ENCODE data around the gene ITSN2. TPM values are rescaled to one million over a fixed set of nuclear protein-coding genes. Genes with fewer than 3 reads are reported as not detected.
A peak's percentile ranks its signal among the peaks of the same experiment; 100 is the strongest.

ITSN2 gene
- total RNA-seq, 1 donor from 2014 or later = 28.6 TPM

GRCh38 chr2:24336811-24337210 lies 23.5 kb downstream of the ITSN2 start:
- H3K9me3 Mint-ChIP-seq (ENCODE audit: low read depth) = no peaks in the 10 kb centered on the region
- no peaks in the 10 kb centered on the region for H3K27me3 Mint-ChIP-seq (ENCODE audit: low read depth)
- H3K4me1 Mint-ChIP-seq (ENCODE audit: low read depth) = peaks cover 34% of the 10 kb centered on the region
- no peaks in the 10 kb centered on the region for H3K36me3 Mint-ChIP-seq (ENCODE audit: low read depth)
- H3K4me3 Mint-ChIP-seq (ENCODE audit: unreplicated experiment) = no peak overlapping the region
- no peak overlapping the region for H3K27ac Mint-ChIP-seq (ENCODE audit: unreplicated experiment)
- no peak for TF ChIP-seq CTCF (IDR thresholded peaks at IDR 0.05)
- no peak for DNase-seq (ENCODE audit: low spot score)

- no peaks in the 10 kb centered on the region for H3K9me3 Mint-ChIP-seq (ENCODE audit: low read depth)
- H3K27me3 Mint-ChIP-seq (ENCODE audit: low read depth) = no peaks in the 10 kb centered on the region
- no peak overlapping the region for H3K4me3 Mint-ChIP-seq (ENCODE audit: unreplicated experiment)
- no peak for TF ChIP-seq CTCF (IDR thresholded peaks at IDR 0.05)
- H3K4me1 Mint-ChIP-seq (ENCODE audit: low read depth) = peaks cover 31% of the 10 kb centered on the region
- H3K27ac Mint-ChIP-seq (ENCODE audit: unreplicated experiment) = peak overlapping the region; percentile 91
- no peaks in the 10 kb centered on the region for H3K36me3 Mint-ChIP-seq (ENCODE audit: low read depth)
- DNase-seq (ENCODE audit: low spot score) = no peak
Measured at GRCh38 chr2:24334245-24334633, 26.1 kb downstream of the ITSN2 start.

- no peak for DNase-seq (ENCODE audit: low spot score)
- H3K36me3 Mint-ChIP-seq (ENCODE audit: low read depth) = no peaks in the 10 kb centered on the region
- TF ChIP-seq CTCF (IDR thresholded peaks at IDR 0.05) = no peak
- H3K4me3 Mint-ChIP-seq (ENCODE audit: unreplicated experiment) = no peak overlapping the region
- no peaks in the 10 kb centered on the region for H3K9me3 Mint-ChIP-seq (ENCODE audit: low read depth)
- no peak overlapping the region for H3K27ac Mint-ChIP-seq (ENCODE audit: unreplicated experiment)
- H3K27me3 Mint-ChIP-seq (ENCODE audit: low read depth) = no peaks in the 10 kb centered on the region
- H3K4me1 Mint-ChIP-seq (ENCODE audit: low read depth) = peaks cover 27% of the 10 kb centered on the region
Measured at GRCh38 chr2:24332791-24333540, 27.4 kb downstream of the ITSN2 start.

- no peak overlapping the region for H3K4me3 Mint-ChIP-seq (ENCODE audit: unreplicated experiment)
- TF ChIP-seq CTCF (IDR thresholded peaks at IDR 0.05) = no peak
Measured at GRCh38 chr2:24330161-24330560, 30.2 kb downstream of the ITSN2 start.

GRCh38 chr2:24329700-24330099 lies 30.6 kb downstream of the ITSN2 start:
- no peak for TF ChIP-seq CTCF (IDR thresholded peaks at IDR 0.05)
- Mint-ChIP-seq H3K4me3 (ENCODE audit: unreplicated experiment) (no peak overlapping the region), H3K27me3 (ENCODE audit: low read depth) (no peaks in the 10 kb centered on the region), H3K9me3 (ENCODE audit: low read depth) (no peaks in the 10 kb centered on the region), H3K27ac (ENCODE audit: unreplicated experiment) (no peak overlapping the region), H3K4me1 (ENCODE audit: low read depth) (peaks cover 23% of the 10 kb centered on the region), H3K36me3 (ENCODE audit: low read depth) (no peaks in the 10 kb centered on the region)
- DNase-seq (ENCODE audit: low spot score) = no peak

More at GRCh38 chr2:24330161-24330560, 30.2 kb downstream of the ITSN2 start:
- DNase-seq (ENCODE audit: low spot score) = no peak
- Mint-ChIP-seq H3K27ac (ENCODE audit: unreplicated experiment) (no peak overlapping the region), H3K36me3 (ENCODE audit: low read depth) (no peaks in the 10 kb centered on the region), H3K27me3 (ENCODE audit: low read depth) (no peaks in the 10 kb centered on the region), H3K9me3 (ENCODE audit: low read depth) (no peaks in the 10 kb centered on the region), H3K4me1 (ENCODE audit: low read depth) (peaks cover 23% of the 10 kb centered on the region)

Measured in chondrocyte (in vitro differentiated cells).